Muscle layer of colon (tissue), 2 donors: ENCODE measurements around the gene ZNF654.
"Not testable (repeated sequence)": the region's sequence is repeated elsewhere in the genome, so short reads cannot be mapped to it uniquely, and the experiment has no call there.

Source experiments
- H3K27ac ChIP-seq: one replicate; pipeline ENCODE4 v1.7.0; 2013; ENCODE audit warnings: low read depth, mild to moderate bottlenecking, low read length, moderate library complexity
- H3K27me3 ChIP-seq, 2 donors: one replicate each; pipeline ENCODE4 v1.7.0; 2013; ENCODE audit warnings: low read length in 2 of 2, mild to moderate bottlenecking in 2 of 2; ENCODE audit not compliant: insufficient read depth in 2 of 2, control insufficient read depth in 1 of 2
- H3K36me3 ChIP-seq: one replicate; pipeline ENCODE4 v1.7.0; 2013; ENCODE audit warnings: mild to moderate bottlenecking, low read length; ENCODE audit not compliant: insufficient read depth
- H3K4me1 ChIP-seq: one replicate; pipeline ENCODE4 v1.7.0; 2013; ENCODE audit warnings: mild to moderate bottlenecking, low read length; ENCODE audit not compliant: insufficient read depth
- H3K4me3 ChIP-seq, 2 donors: one replicate each; pipeline ENCODE4 v1.7.0; 2013; ENCODE audit warnings: low read length in 2 of 2, low read depth in 1 of 2, mild to moderate bottlenecking in 1 of 2, moderate library complexity in 1 of 2
- H3K9ac ChIP-seq: one replicate; pipeline ENCODE4 v1.7.0; 2013; ENCODE audit warnings: low read length
- H3K9me3 ChIP-seq: one replicate; pipeline ENCODE4 v1.7.0; 2013; ENCODE audit warnings: mild to moderate bottlenecking, low read length
- donor health status: abdominal sarcoma.
- donor health status: Adenocarcinoma of cecum.

ZNF654 gene

DNA sequence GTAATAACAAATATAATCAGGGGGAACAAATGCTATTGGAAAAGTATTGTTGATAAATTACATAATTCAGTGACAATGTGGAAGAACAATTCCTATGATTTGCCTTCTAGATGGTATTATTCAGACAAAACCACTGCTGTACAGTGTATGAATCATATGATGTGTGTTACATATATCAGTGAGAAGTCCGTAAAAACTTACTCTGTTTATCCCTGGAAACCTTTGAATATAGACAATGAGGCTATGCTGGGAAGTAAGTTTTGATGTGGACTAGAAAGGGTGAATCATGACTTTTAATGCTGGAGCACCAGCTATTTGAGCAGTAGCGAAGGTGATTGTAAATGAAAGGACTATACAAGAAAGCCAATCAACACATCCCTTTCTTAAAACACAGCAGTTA lies 108.6 kb downstream of the ZNF654 start:
- Histone ChIP-seq H3K4me1 (no peaks in the 10 kb centered on the region), H3K4me3 (no peak overlapping the region), H3K36me3 (no peaks in the 10 kb centered on the region), H3K27ac (no peak overlapping the region), H3K9ac (no peak overlapping the region), H3K27me3 (no peaks in the 10 kb centered on the region), H3K9me3 (no peaks in the 10 kb centered on the region)

DNA sequence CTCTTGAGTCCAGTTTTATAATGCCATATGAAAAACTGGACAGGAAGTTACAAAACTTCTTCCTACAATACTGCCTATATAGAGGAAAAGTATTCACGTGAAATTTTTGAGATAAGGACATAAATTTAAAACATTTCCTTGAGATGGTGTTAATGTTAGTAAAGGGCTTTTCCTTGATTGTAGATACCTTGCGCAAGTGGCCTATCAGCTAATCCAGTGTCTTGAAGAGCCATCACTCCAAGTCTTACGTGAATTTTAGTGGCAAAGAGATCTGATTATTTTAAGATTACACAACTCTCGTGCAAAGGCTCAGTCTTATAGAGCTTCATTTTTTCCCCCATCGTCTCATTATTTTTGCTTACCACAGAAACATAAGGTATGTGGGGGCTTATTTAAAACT lies 109.1 kb downstream of the ZNF654 start:
- no peaks in the 10 kb centered on the region for H3K27me3 ChIP-seq
- no peaks in the 10 kb centered on the region for H3K9me3 ChIP-seq
- H3K9ac ChIP-seq = no peak overlapping the region
- H3K4me3 ChIP-seq = no peak overlapping the region
- H3K27ac ChIP-seq = no peak overlapping the region
- no peaks in the 10 kb centered on the region for H3K4me1 ChIP-seq
- H3K36me3 ChIP-seq = no peaks in the 10 kb centered on the region

- Histone ChIP-seq H3K9me3 (no peaks in the 10 kb centered on the region), H3K27ac (no peak overlapping the region), H3K4me3 (no peak overlapping the region), H3K27me3 (no peaks in the 10 kb centered on the region), H3K36me3 (no peaks in the 10 kb centered on the region), H3K4me1 (no peaks in the 10 kb centered on the region), H3K9ac (no peak overlapping the region)
These were observed 121.4 kb downstream of the ZNF654 start for GRCh38 chr3:88180398-88180999.

GRCh38 chr3:88182165-88182918 lies 123.3 kb downstream of the ZNF654 start:
- H3K27me3 ChIP-seq, H3K4me1 ChIP-seq, H3K4me3 ChIP-seq, H3K9ac ChIP-seq, H3K36me3 ChIP-seq, H3K27ac ChIP-seq, H3K9me3 ChIP-seq: not testable (repeated sequence)

DNA sequence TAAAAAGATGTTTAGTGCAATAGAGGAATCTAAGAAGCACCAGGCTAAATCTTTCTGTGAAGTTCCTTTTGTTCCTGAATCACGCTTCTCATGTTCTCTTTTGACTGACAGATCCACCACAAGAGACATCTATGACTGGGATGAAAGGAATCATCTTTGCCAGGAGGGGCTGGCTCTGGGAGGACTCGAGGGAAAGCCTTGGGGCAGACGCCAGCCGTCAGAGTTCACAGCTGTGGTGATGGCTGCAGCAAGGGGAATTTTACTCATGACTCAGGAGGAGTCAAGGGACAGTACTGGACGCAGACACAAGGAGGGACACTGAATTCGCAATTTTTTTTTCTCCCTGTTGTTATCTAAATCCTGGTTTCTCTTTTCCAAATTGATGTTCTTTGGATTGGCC lies 129.4 kb downstream of the ZNF654 start:
- H3K4me3 ChIP-seq = no peak overlapping the region
- no peaks in the 10 kb centered on the region for H3K36me3 ChIP-seq
- no peaks in the 10 kb centered on the region for H3K9me3 ChIP-seq
- no peaks in the 10 kb centered on the region for H3K27me3 ChIP-seq
- H3K9ac ChIP-seq = no peak overlapping the region
- H3K4me1 ChIP-seq = no peaks in the 10 kb centered on the region
- no peak overlapping the region for H3K27ac ChIP-seq

DNA sequence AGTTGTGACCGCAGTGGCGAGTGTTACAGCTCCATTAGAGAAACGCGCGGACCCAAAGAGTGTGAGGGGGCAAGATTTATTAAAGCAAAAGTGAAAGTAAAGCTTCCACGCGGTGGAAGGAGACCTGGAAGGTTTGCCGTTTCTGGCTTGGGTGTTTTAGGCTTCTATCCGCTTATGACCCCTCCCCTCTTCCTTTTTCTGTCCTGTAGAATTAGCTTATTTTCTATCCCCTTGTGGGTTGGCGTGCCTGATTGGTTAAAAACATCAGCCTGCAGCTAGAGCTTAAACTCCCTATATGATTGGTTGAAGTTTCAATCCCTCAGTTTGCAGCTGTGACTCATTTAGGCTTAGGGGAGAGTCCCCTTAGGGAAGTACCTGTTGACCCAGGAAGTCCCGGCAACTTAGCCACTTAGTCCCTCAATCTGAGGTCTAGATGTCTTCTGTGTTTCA lies 130.3 kb downstream of the ZNF654 start:
- no peak overlapping the region for H3K4me3 ChIP-seq
- H3K9me3 ChIP-seq = no peaks in the 10 kb centered on the region
- no peaks in the 10 kb centered on the region for H3K4me1 ChIP-seq
- no peaks in the 10 kb centered on the region for H3K27me3 ChIP-seq
- H3K27ac ChIP-seq = no peak overlapping the region
- no peak overlapping the region for H3K9ac ChIP-seq
- no peaks in the 10 kb centered on the region for H3K36me3 ChIP-seq

GRCh38 chr3:88191872-88192409 lies 132.9 kb downstream of the ZNF654 start:
- Histone ChIP-seq H3K9ac (no peak overlapping the region), H3K4me1 (no peaks in the 10 kb centered on the region), H3K36me3 (no peaks in the 10 kb centered on the region), H3K27ac (no peak overlapping the region), H3K9me3 (no peaks in the 10 kb centered on the region), H3K27me3 (no peaks in the 10 kb centered on the region), H3K4me3 (no peak overlapping the region)

DNA sequence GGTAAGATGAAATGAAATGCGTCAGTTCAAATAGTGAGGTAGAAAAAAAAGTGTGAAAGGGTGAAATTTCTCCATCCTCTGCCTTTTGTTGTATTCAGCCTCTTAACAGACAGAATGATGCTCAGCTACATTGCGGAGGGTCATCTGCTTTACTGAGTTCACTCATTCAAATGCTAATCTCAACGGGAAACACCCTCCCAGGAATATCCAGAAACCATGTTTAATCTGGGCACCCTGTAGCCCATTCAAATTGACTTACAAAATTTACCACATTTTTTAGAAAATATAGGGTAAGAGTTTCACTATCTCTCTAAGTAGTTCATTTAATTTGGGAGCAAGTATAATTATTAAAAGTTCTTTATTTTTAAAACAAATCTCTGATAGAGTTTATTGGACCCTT lies 133.6 kb downstream of the ZNF654 start:
- Histone ChIP-seq H3K4me1 (no peaks in the 10 kb centered on the region), H3K4me3 (no peak overlapping the region), H3K9me3 (no peaks in the 10 kb centered on the region), H3K9ac (no peak overlapping the region), H3K27me3 (no peaks in the 10 kb centered on the region), H3K36me3 (no peaks in the 10 kb centered on the region), H3K27ac (no peak overlapping the region)
